ENCODE data around the gene POLR3K. TPM values are rescaled to one million over a fixed set of nuclear protein-coding genes. Genes with fewer than 3 reads are reported as not detected.
"Not testable (repeated sequence)": the region's sequence is repeated elsewhere in the genome, so short reads cannot be mapped to it uniquely, and the experiment has no call there.

The POLR3K gene
- total and polyA plus RNA-seq, 2 donors (not counting 3 experiments of a cell fraction or from before 2014, with no cell fraction given) = 20.6 to 33.2 TPM

DNA sequence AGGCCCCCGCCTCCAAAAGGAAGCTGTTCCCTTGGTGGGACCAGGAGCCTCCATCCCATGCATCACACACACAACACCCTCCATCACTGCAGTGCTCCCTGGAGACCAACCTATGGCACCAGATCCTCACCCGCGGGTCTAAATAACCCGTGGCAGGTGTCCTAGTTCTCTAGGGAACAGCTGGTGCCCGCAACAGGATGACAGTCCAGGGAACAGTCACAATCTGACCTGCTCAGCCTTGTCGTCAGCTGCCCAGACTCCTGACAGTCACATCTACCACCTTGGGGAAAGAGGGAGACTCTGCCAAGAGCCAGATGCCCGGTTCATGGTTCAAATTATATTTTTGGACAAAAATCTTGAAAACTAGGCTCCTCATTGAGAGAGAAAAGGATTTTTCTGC, 22.8 kb downstream of the POLR3K start:
- POLR2A ChIA-PET; dilution Hi-C loops (cut with MboI; ENCODE audit: extremely low pct_ligation_motif_present, low sequenced_read_pairs); H2AFZ ChIP-seq (ENCODE audit: low read depth, low read length); H3K27ac ChIP-seq (ENCODE audit: insufficient read depth, low read depth, low read length); intact Hi-C loops (cut with micrococcal nuclease); H3K4me2 ChIP-seq (ENCODE audit: insufficient read depth, low read length); BruUV-seq (replicated peaks); H3K79me2 ChIP-seq (ENCODE audit: control insufficient read depth, insufficient read depth, low read length); H3K4me3 ChIP-seq (replicated peaks in 1 of 3; ENCODE audit: insufficient read depth in 1 of 3, low read depth in 1 of 3, low read length in 3 of 3); H3K27me3 ChIP-seq (ENCODE audit: control insufficient read depth in 2 of 2, insufficient read depth in 2 of 2, low read length in 2 of 2); H3K4me1 ChIP-seq (ENCODE audit: control insufficient read depth, extremely low read depth, insufficient read depth, low read length); H3K9me1 ChIP-seq (replicated peaks; ENCODE audit: control insufficient read depth, extremely low read depth, insufficient read depth, low read length); H3K9ac ChIP-seq (replicated peaks; ENCODE audit: extremely low read depth, insufficient read depth, low read length); H4K20me1 ChIP-seq (replicated peaks; ENCODE audit: control insufficient read depth, extremely low read depth, insufficient read depth, low read length); H3K36me3 ChIP-seq (ENCODE audit: control insufficient read depth in 2 of 2, extremely low read depth in 1 of 2, insufficient read depth in 2 of 2, low read length in 2 of 2); FAIRE-seq; DNase-seq (ENCODE audit: low read depth, low spot score); CTCF ChIA-PET; H3K9me3 ChIP-seq (replicated peaks; ENCODE audit: control insufficient read depth, insufficient read depth, low read length): not testable (repeated sequence)

DNA sequence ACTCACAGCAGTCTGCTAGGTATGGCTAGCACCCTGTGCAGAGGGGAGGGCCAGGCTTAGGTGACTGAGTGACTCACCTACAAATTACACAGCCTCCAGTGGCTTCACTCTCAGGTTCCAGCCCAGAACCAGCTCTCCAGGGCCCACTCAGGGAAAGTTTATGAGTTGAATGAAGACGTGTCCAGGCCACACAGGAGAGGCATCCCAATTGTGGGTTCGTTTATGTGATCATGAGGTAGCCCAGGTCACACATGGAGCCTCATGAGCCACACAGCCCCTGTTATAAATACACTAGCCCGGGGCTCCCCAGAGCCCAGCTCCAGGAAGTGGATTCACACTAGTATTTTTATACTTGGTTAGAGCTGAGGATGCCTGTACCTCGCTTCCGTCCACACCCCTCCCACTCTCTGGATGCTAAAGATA, 27.5 kb downstream of the POLR3K start:
- FAIRE-seq; H3K79me2 ChIP-seq (ENCODE audit: control insufficient read depth, insufficient read depth, low read length); H3K27ac ChIP-seq (ENCODE audit: insufficient read depth, low read depth, low read length); H3K27me3 ChIP-seq (ENCODE audit: control insufficient read depth in 2 of 2, insufficient read depth in 2 of 2, low read length in 2 of 2); POLR2A ChIA-PET; H3K9me3 ChIP-seq (replicated peaks; ENCODE audit: control insufficient read depth, insufficient read depth, low read length); H3K4me1 ChIP-seq (ENCODE audit: control insufficient read depth, extremely low read depth, insufficient read depth, low read length); H3K4me2 ChIP-seq (ENCODE audit: insufficient read depth, low read length); intact Hi-C loops (cut with micrococcal nuclease); H4K20me1 ChIP-seq (replicated peaks; ENCODE audit: control insufficient read depth, extremely low read depth, insufficient read depth, low read length); H3K4me3 ChIP-seq (replicated peaks in 1 of 3; ENCODE audit: insufficient read depth in 1 of 3, low read depth in 1 of 3, low read length in 3 of 3); H2AFZ ChIP-seq (ENCODE audit: low read depth, low read length); BruUV-seq (replicated peaks); DNase-seq (ENCODE audit: low read depth, low spot score); H3K9me1 ChIP-seq (replicated peaks; ENCODE audit: control insufficient read depth, extremely low read depth, insufficient read depth, low read length); dilution Hi-C loops (cut with MboI; ENCODE audit: extremely low pct_ligation_motif_present, low sequenced_read_pairs); H3K36me3 ChIP-seq (ENCODE audit: control insufficient read depth in 2 of 2, extremely low read depth in 1 of 2, insufficient read depth in 2 of 2, low read length in 2 of 2); CTCF ChIA-PET; H3K9ac ChIP-seq (replicated peaks; ENCODE audit: extremely low read depth, insufficient read depth, low read length): not testable (repeated sequence)

- dilution Hi-C loops (cut with MboI; ENCODE audit: extremely low pct_ligation_motif_present, low sequenced_read_pairs); DNase-seq (ENCODE audit: low read depth, low spot score); BruUV-seq (replicated peaks); intact Hi-C loops (cut with micrococcal nuclease); H3K9me1 ChIP-seq (replicated peaks; ENCODE audit: control insufficient read depth, extremely low read depth, insufficient read depth, low read length); H3K4me2 ChIP-seq (ENCODE audit: insufficient read depth, low read length); H2AFZ ChIP-seq (ENCODE audit: low read depth, low read length); H3K4me1 ChIP-seq (ENCODE audit: control insufficient read depth, extremely low read depth, insufficient read depth, low read length); POLR2A ChIA-PET; H3K9ac ChIP-seq (replicated peaks; ENCODE audit: extremely low read depth, insufficient read depth, low read length); H3K36me3 ChIP-seq (ENCODE audit: control insufficient read depth in 2 of 2, extremely low read depth in 1 of 2, insufficient read depth in 2 of 2, low read length in 2 of 2); H4K20me1 ChIP-seq (replicated peaks; ENCODE audit: control insufficient read depth, extremely low read depth, insufficient read depth, low read length); H3K79me2 ChIP-seq (ENCODE audit: control insufficient read depth, insufficient read depth, low read length); H3K27ac ChIP-seq (ENCODE audit: insufficient read depth, low read depth, low read length); H3K27me3 ChIP-seq (ENCODE audit: control insufficient read depth in 2 of 2, insufficient read depth in 2 of 2, low read length in 2 of 2); FAIRE-seq; H3K9me3 ChIP-seq (replicated peaks; ENCODE audit: control insufficient read depth, insufficient read depth, low read length); H3K4me3 ChIP-seq (replicated peaks in 1 of 3; ENCODE audit: insufficient read depth in 1 of 3, low read depth in 1 of 3, low read length in 3 of 3): not testable (repeated sequence)
- CTCF ChIA-PET = interaction anchor here (0.6 kb wide), 1 partner anchor 86 kb away, joined by 4 read pairs; no protein-coding TSS in a partner anchor
Observed at GRCh38 chr16:24151-24550, 29.3 kb downstream of the POLR3K start.

GRCh38 chr16:20886-21285, 32.5 kb downstream of the POLR3K start:
- H3K9me1 ChIP-seq (replicated peaks; ENCODE audit: control insufficient read depth, extremely low read depth, insufficient read depth, low read length); H3K27me3 ChIP-seq (ENCODE audit: control insufficient read depth in 2 of 2, insufficient read depth in 2 of 2, low read length in 2 of 2); H3K4me3 ChIP-seq (replicated peaks in 1 of 3; ENCODE audit: insufficient read depth in 1 of 3, low read depth in 1 of 3, low read length in 3 of 3); H4K20me1 ChIP-seq (replicated peaks; ENCODE audit: control insufficient read depth, extremely low read depth, insufficient read depth, low read length); POLR2A ChIA-PET; H3K27ac ChIP-seq (ENCODE audit: insufficient read depth, low read depth, low read length); H3K9me3 ChIP-seq (replicated peaks; ENCODE audit: control insufficient read depth, insufficient read depth, low read length); BruUV-seq (replicated peaks); H3K4me1 ChIP-seq (ENCODE audit: control insufficient read depth, extremely low read depth, insufficient read depth, low read length); H3K4me2 ChIP-seq (ENCODE audit: insufficient read depth, low read length); DNase-seq (ENCODE audit: low read depth, low spot score); H2AFZ ChIP-seq (ENCODE audit: low read depth, low read length); intact Hi-C loops (cut with micrococcal nuclease); H3K9ac ChIP-seq (replicated peaks; ENCODE audit: extremely low read depth, insufficient read depth, low read length); FAIRE-seq; H3K79me2 ChIP-seq (ENCODE audit: control insufficient read depth, insufficient read depth, low read length); H3K36me3 ChIP-seq (ENCODE audit: control insufficient read depth in 2 of 2, extremely low read depth in 1 of 2, insufficient read depth in 2 of 2, low read length in 2 of 2); CTCF ChIA-PET; dilution Hi-C loops (cut with MboI; ENCODE audit: extremely low pct_ligation_motif_present, low sequenced_read_pairs): not testable (repeated sequence)

Data from endothelial cell of umbilical vein (primary cell).